OCI-LY3 (cell line): ENCODE data around the gene BRSK2.

ENCODE experiments used
- EZH2phosphoT487 ChIP-seq: fragments of 200-600 bp; shearing (Covaris generic); IDR thresholded peaks from 2 replicates; pipeline ENCODE4 v1.6.1; 2018; ENCODE audit warnings: antibody characterized with exemption, mixed run types, low read depth
- TF ChIP-seq, protein P1 (sequence below): fragments of 200-600, 300-600 bp; sonication (generic); IDR thresholded peaks from 2 replicates; pipeline ENCODE4 v1.5.1; 2014; ENCODE audit warnings: antibody characterized with exemption, low read length, low read depth

GRCh38 chr11:1483445-1483961 is 93.8 kb downstream of the BRSK2 start:
- TF ChIP-seq, protein P1, sequence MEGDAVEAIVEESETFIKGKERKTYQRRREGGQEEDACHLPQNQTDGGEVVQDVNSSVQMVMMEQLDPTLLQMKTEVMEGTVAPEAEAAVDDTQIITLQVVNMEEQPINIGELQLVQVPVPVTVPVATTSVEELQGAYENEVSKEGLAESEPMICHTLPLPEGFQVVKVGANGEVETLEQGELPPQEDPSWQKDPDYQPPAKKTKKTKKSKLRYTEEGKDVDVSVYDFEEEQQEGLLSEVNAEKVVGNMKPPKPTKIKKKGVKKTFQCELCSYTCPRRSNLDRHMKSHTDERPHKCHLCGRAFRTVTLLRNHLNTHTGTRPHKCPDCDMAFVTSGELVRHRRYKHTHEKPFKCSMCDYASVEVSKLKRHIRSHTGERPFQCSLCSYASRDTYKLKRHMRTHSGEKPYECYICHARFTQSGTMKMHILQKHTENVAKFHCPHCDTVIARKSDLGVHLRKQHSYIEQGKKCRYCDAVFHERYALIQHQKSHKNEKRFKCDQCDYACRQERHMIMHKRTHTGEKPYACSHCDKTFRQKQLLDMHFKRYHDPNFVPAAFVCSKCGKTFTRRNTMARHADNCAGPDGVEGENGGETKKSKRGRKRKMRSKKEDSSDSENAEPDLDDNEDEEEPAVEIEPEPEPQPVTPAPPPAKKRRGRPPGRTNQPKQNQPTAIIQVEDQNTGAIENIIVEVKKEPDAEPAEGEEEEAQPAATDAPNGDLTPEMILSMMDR = no peak
- TF ChIP-seq EZH2phosphoT487 = no peak
